ENCODE measurements around the gene KCNMB2.

Gene KCNMB2

DNA sequence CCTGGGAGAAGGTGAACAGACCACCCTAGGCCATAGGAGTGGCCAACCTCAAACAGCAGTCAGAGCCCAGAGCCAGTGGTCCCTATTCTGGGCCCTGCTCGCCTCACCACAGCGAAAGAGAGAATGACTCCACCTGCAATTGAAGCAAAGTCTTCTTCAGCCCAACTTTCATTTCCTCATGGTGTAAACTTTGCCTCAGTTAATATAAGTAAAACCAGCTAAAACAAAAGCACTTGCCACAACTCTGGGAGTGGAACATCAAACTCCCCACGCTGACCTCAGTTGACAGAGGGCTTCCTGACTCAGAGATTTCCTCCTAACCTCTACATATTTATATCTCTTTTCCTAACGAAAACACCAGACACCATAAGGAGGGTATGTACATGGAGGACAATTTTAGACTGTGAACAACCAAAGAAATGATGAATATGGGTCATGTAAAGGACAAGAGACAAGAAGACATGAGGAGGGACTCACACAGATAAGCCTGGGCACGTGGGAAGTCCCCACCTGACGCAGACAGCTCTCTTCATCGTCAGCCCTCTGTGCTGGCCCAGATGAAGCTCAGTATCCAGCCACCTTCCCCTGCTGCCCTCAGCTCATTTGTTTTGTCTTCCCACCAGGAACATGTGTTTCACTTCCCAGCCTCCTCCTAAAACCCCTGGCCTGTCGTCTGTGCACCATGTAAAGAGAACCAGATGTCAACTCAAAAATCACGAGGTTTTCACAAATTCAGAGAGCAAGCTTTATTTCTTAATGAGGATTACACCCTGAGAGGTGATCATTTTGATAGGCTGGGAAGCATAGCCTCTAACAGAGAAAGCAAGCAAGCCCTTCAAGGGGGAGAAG is 140.9 kb downstream of the KCNMB2 start:
- in situ Hi-C loops (cut with MboI; ENCODE audit: low pct_unique_long_range_greater_than_20kb, low sequenced_read_pairs), result no loop called here

DNA sequence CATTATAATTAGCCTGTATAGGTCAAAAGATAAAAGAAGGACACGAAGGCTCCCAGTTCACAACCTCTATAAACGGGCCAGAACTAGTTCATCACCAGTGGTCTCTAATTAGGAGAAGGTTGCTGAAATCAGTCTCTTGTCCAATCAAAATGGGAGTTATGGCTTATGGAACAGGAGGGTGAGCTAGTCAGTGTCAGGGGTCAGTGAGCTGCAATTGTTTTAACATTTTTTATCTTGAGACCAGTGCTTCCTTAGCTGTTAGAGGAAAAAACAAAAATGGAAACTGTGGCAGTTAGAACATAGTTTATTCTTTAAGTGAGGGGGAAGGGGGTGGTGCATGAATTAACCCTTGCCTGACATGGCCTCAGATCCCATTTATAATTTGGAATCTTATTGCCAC is 141.7 kb downstream of the KCNMB2 start:
- in situ Hi-C loops (cut with MboI; ENCODE audit: low pct_unique_long_range_greater_than_20kb, low sequenced_read_pairs), result no loop called here
- no peak for DNase-seq

More for the DNA sequence above, 140.9 kb downstream of the KCNMB2 start:
- DNase-seq, result no peak

DNA sequence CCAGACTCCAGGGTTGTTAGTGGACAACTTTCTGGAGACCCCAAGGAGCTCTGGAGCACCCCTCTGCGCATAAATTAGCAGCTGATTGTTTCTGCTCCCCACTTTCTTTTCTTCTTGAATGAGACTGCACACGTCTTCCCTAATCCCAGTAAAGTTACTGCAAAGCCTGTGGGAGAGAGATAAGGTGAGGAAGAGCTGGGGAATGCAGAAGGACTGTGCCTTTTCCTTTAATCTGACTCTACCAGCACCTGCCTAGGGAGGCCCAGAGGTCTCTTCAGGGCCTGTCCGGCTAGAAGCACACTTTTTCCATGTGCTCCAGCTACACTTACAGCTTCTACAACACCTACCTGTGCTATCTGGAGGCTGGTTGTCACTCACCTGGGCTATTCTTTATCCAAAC is 143.8 kb downstream of the KCNMB2 start:
- in situ Hi-C loops (cut with MboI; ENCODE audit: low pct_unique_long_range_greater_than_20kb, low sequenced_read_pairs), result no loop called here
- DNase-seq, result no peak

DNA sequence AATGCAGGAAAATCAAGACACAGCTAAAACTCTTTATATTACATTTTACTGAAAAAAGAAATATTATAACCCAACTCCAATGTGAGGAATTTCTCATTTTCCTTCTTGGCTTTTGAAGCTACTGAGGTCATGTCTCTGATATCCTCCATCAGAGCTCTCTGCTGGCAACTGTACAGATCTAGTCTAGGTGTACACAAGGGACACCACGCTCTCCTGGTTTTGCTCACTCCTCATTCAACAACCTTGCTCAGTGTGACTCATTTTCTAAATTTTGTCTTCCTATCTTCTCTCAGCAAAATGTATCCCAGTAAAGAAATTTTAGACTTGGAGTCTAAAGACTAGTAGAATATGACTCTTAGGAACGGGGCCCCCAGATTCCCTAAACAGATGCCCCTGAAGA is 144.3 kb downstream of the KCNMB2 start:
- in situ Hi-C loops (cut with MboI; ENCODE audit: low pct_unique_long_range_greater_than_20kb, low sequenced_read_pairs), result no loop called here
- no peak for DNase-seq

DNA sequence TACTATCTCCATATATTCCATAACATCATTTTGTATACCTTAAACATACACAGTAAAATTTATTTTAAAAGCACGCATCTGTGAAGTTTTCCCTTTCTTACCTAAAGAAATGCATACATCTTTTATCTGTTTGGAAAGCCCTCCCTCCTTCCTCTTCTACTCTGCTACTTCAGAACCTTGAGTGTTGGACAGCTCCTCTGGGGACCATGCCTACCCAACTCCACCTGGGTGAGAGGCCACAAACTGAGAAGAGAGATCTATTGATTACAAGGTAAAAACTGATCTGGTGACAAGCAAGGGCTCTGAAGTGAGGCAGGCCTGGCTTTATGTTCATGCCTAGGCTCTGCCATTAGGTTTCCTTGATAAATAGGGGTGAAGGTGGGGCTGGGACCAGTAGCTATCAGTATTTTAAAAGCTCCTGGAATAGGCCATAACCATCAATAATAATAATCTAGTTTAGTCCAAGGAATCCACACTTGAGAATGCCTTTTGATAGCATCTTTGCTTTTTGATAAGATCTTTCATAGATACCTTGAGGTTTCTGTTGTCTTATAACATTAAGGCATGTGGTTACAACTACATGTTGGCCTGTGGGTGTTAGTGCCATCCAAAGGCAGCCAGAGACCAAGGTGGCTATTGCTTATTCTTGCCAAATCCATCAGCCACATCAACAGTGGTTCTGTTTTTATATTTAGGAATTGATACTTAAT is 148.8 kb downstream of the KCNMB2 start:
- peak; percentile 7 for DNase-seq
- in situ Hi-C loops (cut with MboI; ENCODE audit: low pct_unique_long_range_greater_than_20kb, low sequenced_read_pairs), result no loop called here

DNA sequence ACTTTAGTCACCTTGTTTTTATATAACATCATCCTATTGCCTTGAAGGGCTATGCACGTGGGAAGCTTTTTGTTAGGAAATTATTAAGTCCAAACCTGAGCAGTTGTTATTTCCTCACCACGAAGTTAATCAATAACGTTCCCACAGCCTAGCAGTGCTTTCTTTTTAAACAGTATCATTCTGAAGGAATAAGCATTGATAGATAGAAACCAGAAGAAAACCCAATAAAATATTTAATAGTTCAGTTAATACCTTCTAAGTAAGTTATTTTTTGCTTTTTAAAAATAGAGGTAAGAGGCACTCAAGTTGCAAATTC is 149.3 kb downstream of the KCNMB2 start:
- no peak for DNase-seq
- in situ Hi-C loops (cut with MboI; ENCODE audit: low pct_unique_long_range_greater_than_20kb, low sequenced_read_pairs), result no loop called here

DNA sequence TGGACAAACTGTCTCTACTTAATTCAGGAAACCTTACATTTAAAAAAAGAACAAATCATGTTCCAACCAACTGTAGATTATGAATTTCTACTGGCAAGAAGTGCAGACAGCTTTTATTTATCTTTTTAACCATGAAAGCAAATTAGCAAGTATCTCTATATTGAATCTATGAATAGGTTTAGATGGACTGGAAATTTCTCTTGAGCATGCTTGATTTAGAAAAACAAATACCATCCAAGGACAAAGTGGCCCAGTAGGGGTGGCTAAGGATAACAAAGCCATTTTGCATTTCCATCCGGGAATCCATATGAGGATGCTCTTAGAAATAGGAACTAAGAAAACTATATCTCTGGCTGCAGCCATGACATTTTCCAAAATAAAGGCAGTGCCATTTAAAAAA is 150.6 kb downstream of the KCNMB2 start:
- DNase-seq, result no peak
- in situ Hi-C loops (cut with MboI; ENCODE audit: low pct_unique_long_range_greater_than_20kb, low sequenced_read_pairs), result no loop called here

DNA sequence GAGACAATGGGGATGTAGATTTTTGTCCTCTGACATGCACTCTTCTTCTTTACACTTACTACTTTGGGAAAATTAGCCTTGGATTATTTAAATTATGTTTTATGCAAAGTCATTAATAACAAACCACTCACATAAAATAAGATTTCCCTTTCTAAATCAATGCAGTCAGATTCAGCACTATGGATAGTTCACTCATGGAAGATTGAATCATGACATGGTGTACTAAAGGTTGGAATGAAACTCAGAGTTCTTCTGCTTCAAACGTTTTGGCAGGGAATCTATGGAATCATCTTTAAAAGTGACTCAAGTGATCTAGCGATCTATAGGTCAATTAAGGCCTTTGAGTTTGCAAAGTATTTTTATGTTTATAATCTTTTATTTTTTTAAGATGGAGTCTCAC is 154.3 kb downstream of the KCNMB2 start:
- no peak for DNase-seq
- in situ Hi-C loops (cut with MboI; ENCODE audit: low pct_unique_long_range_greater_than_20kb, low sequenced_read_pairs), result no loop called here

DNA sequence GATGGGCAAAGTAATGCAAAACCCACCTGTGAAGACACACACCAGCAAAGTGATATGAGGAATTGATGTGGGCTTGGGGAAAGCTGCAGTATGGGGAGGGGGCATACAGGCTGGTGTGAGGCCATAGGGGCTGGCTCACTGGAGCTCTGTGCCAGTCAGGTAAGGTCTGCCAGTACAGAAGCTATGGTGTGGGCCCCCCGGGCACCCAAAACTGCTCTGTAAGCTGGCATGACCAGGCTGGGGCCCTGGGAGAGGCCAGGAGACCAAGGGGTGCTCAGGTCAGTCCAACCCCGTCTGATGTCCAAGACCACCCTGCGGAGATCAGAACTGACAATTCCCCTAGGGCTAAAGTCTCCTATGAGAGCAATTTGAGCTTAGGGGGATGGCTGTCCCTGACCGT is 163.1 kb downstream of the KCNMB2 start:
- in situ Hi-C loops (cut with MboI; ENCODE audit: low pct_unique_long_range_greater_than_20kb, low sequenced_read_pairs), result no loop called here
- DNase-seq, result no peak

DNA sequence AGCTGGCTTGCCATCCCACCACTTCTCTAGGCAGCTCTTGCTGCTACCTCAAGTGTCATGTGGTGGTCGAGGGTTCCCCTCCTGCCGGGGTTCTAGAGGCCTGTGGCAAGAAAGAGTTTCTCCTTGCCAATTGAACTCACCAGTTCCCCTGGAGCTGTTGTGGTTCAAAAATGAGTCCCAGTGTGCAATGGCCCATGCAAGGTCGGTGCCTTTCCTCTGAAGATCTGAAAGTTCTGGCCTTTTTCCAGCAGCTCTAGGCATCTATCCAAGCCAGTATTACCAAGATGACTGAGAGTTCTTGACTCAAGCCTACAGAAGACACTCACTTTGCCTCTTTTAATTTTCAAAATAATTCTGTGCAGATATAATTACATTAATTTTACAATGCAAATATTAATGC is 163.6 kb downstream of the KCNMB2 start:
- in situ Hi-C loops (cut with MboI; ENCODE audit: low pct_unique_long_range_greater_than_20kb, low sequenced_read_pairs), result no loop called here
- DNase-seq, result no peak

DNA sequence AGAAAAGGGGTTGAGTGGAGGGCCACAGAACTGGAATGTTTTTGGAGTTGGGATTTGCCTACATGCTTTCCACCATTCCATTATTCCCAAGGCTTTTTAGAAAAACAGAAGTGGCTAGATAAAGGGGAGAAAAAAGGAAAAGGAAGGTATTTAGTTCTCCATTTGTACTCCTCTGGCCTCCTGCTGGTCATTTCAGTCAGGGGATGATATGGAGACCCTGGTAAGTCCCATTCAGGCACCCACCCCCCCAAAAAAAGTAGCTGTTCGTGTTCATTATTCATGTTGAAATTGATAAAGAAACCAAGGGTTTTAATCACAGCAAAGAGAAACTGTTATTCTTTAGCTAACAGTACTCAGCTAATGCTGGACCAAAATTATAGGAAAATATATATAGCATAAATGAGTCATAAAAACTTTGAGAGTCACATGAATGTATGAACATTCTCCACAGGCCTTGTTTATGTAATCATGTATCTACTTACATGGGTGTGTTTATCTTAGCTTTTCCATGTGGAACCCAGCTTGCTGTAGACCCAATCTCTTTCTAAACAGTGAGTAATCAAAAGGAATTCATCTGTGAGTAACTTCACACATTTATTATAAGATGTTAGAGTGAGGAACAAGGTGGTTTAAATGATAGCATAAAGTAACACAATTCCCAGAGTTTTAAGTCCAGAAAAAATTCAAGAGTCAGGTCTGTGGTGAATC is 167.2 kb downstream of the KCNMB2 start:
- in situ Hi-C loops (cut with MboI; ENCODE audit: low pct_unique_long_range_greater_than_20kb, low sequenced_read_pairs), result no loop called here
- no peak for DNase-seq

DNA sequence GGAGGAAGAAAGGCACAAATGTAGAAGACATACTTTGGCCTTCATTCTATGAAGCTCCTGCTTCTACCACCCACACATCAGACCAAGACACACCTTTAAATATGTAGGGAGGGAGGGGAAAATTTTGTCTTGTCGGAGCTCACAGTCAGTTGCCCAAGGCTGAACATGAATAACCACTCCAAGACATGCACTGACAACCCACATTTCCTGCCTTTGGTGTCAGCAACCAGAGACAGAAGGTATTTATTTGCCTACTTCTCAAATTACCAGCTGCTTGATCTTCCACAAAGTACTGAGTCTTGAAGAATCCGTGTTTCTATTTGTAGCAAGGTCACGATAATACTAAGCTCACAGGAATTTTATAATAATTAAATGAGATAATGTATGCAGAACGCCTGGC is 169.7 kb downstream of the KCNMB2 start:
- no peak for DNase-seq
- in situ Hi-C loops (cut with MboI; ENCODE audit: low pct_unique_long_range_greater_than_20kb, low sequenced_read_pairs), result no loop called here

DNA sequence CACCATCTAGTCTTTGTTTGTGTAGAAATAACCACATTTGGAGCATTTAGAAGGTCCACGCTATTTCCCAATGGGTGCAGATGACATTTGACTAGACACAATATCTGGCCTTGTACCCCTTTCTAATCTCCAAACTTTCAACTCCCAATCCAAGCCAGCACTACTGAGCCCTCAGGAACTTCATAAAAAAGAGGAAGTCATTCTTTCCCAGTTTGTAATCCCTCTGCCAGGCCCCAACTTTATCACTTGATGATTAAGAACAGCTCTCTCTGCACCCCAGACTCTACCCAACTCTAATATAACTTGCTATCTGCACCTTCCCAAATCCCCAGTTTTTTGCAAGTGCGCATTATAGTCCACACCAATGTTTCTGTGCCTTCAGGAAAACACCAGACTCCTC is 170.2 kb downstream of the KCNMB2 start:
- in situ Hi-C loops (cut with MboI; ENCODE audit: low pct_unique_long_range_greater_than_20kb, low sequenced_read_pairs), result no loop called here
- DNase-seq, result no peak

DNA sequence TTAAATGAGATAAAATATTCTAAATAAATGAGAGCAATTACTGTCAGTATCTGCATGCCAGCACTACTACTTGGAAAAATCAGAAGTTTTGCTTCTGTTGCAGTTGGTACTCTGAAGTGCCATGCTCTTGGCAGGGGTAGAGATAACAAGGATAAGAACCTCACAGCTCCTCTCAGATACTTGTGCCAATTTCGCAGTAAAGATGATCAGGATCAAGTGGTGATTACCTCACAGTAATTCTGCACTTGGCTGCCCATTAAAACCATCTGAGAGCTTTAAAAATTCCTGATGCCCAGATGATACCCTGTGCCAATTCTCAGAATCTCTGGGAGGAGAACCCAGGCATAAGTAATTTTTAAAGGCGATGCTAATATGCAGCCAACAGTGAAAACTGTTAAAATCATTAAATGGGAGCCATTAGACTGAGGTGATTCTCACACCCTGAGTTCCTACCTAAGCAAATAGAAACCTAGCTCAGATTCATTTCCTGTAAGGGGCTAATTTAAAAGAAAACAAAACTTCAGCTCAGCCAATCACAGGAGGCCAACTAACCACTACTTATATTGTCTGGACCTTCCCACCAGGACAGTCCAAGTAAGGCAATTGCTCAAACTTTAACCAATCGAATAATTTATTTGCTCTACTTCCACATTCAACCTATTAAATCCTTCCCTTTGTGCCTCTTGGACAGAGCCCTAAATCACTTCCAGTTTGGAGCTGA is 171.2 kb downstream of the KCNMB2 start:
- in situ Hi-C loops (cut with MboI; ENCODE audit: low pct_unique_long_range_greater_than_20kb, low sequenced_read_pairs), result no loop called here
- no peak for DNase-seq

DNA sequence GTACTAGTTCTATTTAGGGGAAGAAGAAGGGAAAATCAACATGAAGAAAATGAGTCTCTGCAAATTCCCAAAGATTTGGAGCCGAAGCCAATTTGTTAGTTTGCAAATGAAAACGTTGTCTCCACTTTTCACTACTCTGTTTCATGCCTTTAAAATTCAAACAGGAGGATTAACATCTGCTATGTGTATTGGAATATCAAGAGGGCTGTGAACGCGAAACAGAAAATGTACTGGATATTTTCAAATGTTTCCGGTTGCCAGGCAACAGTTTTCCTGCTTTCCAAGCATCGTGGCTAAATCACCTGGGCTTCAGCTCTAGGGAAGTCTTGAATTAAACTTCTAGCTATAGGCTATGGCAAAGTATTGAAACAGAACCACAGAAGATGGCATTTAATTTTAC is 172.8 kb downstream of the KCNMB2 start:
- in situ Hi-C loops (cut with MboI; ENCODE audit: low pct_unique_long_range_greater_than_20kb, low sequenced_read_pairs), result no loop called here
- no peak for DNase-seq

DNA sequence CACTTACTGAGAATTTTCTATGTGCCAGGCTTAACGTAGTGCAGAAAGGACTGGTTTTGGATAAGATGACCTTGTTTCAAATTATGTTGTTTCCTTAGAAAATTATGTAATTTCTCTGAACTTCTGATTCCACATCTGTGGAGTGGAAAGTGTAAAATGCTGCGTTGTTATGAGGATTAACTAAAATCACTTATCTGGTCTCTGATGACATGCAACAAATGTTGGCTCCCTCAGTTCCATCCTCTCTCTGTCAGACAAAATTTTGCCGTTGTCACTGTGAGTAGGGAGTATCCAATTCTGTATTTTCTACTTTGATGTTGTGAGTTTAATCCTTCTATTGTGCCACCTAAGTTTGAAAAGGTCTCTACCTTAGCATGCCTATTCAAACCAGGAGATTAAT is 175.5 kb downstream of the KCNMB2 start:
- DNase-seq, result no peak
- in situ Hi-C loops (cut with MboI; ENCODE audit: low pct_unique_long_range_greater_than_20kb, low sequenced_read_pairs), result no loop called here

DNA sequence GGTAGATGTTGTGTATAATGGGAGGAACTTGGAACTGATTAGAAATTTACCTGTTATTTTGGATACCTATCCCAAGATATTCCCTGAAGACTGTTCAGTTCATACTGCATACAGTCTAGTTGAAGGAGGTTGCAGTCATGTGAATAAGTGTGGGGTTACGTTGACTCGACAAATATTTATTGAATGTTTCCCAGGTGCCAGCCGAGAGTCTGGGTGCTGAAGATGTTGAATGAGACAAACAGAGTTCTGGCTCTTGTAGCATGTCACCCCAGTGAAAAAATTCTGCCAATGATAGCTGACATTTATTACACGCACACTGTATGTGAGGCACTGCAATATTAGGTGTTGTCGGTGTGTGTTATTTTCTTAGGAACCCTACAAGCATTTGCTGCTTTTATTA is 176.0 kb downstream of the KCNMB2 start:
- in situ Hi-C loops (cut with MboI; ENCODE audit: low pct_unique_long_range_greater_than_20kb, low sequenced_read_pairs), result no loop called here
- no peak for DNase-seq

DNA sequence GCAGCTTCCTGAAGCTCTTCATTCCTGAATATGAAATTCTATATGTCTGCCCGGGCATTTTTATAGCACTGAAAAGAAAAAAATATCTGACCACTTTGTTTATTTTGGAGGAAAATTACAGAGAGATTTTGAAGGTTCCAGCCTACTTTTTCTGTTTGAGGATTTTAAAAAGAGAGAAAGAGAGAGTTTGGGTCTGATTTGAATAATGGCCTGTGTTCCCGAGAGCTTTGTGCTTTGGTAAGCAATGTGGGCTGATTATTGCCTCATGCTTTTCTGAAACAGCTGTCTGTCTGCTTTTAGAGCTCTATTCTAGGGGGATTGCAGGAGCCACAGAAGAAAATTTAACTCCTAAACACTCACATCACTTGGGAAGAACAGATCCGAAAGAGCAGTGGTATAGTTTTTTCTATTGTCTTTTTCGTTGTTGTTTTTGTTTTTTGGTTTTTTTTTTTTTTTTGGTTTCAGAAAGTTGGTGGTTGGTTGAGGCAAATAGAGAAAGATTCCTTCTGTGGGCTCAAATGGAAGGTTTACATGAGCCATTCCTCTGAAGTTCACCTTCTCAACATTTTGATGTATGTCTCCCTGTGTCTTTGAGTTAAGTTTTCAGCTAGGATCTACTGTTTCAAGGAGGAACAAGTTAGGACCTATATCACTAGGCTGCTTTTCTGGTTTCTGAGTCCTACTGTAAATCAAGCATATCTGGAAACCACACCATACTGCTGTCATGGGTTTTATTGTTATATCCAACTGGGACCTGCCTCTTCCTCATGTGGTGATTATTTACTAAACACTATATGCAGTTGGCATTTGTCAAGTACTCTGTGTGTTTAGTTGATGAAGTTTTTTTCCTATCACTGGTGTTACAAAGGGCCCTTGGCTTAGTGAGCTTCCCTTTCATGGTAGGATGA is 178.9 kb downstream of the KCNMB2 start:
- DNase-seq, result no peak
- in situ Hi-C loops (cut with MboI; ENCODE audit: low pct_unique_long_range_greater_than_20kb, low sequenced_read_pairs), result no loop called here
